ENCODE data around the gene B9D1.

The B9D1 gene, protein sequence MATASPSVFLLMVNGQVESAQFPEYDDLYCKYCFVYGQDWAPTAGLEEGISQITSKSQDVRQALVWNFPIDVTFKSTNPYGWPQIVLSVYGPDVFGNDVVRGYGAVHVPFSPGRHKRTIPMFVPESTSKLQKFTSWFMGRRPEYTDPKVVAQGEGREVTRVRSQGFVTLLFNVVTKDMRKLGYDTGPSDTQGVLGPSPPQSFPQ
- total RNA-seq: 0.96 to 1.9 (median 1.0) reads per million in 3 experiments

GRCh38 chr17:19362277-19363113 is at the start of gene B9D1:
B9D1 (minus strand) TSS chr17:19362723; CDS start chr17:19362569, 154 bp downstream.
- peak; percentile 91 for DNase-seq

DNA sequence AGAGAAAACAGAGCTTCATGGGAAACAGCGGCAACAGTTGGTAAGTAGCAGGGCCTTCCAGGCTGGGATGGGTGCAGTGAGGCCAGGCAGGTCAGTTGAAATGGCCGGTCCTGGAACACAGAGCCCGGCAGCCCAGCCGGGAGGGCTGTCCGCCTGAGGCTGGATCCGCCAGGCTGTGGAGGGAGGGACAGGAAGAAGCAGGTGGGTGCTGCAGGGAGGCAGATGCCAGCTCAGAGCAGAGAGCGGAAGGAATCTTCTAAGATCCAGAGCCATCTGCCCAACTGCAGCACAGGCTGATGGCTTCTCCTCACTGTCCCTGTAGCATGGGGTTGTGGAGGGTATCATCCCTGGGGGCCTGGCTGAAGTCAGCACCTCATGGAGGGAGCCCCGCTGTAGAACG is 49.1 kb upstream of the B9D1 start:
- no peak for DNase-seq

GRCh38 chr17:19410875-19411620 is 48.5 kb upstream of the B9D1 start, which contains the start of gene RNF112:
RNF112 (plus strand) TSS chr17:19411232; CDS start chr17:19411409, 177 bp downstream.
- DNase-seq: no peak

DNA sequence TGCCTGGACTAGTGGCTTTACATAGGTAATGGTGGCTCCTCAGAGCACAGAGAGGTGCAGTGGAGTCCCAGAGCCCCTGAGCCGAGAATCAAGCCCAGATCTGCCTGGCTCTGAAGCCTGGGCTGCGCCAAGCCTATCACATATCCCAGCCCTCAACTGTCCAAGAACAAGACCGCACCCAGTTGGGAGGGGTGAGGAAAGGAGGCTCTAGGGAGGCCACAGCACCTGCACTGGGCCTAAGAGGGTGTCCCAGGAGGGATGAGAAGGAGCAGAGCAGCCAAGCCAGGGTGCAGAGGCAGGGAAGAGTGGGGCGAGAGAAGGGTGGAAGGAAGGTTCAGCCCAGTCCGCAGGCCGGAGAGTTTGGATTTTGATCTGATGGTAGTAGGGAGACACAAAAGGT is 47.6 kb upstream of the B9D1 start:
- no peak for DNase-seq

DNA sequence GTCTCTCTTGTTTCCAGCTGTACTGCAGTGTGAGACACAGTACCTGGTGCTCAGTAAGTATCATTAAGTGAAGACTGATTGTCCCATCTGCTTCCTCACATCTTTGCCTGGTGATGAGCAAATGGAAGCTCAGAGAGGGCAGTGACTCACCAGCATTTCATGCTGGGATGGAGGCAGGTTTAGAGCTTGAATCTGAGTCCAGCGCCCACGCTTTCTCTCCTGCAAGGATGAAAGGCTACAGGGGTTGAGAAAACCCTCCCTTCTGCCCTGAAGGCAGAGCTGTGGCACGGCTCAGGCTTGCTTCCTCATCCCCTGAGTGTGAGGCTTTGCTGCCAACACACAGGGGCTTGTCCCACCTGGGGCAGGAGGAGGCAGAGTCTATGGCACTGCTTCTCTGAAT is 47.0 kb upstream of the B9D1 start:
- DNase-seq: no peak

GRCh38 chr17:19409066-19409465 is 46.5 kb upstream of the B9D1 start:
- no peak for DNase-seq

DNA sequence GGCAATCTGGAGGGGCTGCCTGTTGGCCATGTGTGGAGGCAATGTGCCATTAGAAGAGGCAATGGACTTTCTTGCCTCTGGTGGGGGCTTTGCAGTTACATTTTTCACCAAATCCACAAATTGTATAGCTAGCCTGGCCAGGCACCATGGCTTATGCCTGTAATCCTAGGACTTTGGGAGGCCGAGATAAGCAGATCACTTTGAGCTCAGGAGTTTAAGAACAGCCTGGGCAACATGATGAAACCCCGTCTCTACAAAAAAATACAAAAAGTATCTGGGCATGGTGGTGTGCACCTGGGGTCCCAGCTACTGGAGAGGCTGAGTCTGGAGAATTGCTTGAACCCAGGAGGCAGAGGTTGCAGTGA is 45.8 kb upstream of the B9D1 start:
- DNase-seq: no peak

DNA sequence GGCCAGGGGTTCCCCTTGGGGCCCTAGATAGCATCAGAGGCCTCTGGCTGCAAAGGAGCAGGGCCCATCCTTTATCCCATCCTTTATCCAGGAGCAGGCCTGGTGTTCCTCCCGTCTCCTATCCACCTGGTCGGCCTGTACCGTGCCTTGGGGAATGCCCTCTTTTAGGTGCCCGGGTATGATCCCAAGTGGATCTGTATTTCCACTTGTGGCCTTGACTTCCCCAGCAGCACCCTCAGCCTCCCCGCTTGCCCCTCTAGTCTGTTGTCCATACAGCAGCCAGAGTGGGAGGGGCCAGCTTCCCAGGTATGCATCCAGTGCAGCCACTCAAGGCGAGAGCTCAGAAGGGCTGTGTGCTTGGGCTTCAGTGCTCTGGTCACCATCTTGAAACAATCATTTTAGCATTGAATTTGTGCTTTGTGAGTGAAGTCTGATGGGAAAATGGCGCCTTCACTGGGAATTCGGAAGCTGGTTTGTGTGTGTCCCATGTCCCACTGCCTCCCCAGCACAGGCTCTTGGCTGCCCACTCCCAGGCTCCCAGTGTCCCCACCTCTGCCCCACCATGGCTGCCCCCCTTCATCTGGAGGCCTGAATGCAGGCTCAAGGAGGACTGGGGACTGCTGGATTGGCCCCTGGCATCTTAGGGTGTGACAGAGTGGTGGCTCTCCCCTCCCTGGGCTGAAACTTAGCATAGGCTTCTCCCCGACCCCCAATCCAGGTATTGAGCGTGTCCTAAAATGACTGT is 45.2 kb upstream of the B9D1 start:
- no peak for DNase-seq

DNA sequence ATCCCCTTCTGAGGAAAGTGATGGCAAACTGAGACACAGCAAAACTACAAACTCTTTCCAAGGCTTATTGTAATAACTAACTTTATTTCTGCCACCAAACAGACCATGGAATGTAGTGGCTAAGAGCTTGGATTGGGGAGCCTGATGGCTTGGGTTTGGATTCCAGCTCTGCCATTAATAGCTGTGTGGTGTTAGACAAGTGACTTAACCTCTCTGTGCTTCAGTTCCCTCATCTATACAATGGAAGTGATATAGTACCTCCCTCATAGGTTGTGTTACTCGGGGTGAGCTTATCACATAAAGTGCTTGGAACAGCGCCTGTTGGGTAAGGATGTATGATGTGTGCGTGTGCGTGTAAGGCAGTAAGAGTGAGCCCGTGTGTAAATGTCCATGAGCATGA is 42.6 kb upstream of the B9D1 start:
- no peak for DNase-seq

DNA sequence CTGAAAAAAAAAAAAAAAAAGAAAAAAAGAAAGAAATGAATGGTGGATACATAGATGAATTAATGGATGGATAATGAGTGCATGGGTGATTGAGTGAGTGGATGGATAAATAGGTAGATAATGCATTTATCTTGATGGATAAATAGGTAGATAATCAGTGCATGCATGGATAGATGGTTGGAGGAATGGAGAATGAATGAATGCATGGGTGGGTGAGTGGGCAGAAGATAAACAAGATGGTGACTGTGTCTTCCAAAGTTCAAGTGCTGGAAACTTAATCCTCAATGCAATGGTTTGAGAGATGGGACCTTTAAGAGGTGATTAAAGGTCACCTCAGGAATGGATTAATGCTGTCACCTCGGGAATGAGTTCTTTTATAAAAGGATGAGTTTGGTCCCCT is 41.7 kb upstream of the B9D1 start:
- no peak for DNase-seq

DNA sequence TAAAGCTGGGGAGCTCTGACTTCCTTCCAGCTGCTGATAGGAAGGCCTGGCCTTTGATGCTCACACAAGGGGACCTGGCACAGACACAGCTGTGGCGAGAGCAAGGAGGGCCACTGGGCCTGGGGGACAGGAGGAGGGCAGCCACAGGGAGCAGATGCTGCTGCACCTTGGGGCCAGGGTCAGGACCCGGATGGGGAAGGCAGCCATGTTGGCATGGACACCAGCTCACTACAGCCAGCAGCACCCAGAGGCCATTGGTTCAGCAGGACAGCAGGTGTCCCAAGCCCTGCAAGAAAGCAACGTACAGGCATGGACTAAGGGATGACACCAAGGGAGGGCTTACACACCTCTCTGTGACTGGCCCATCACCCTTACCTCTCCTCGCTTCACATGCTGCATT is 40.5 kb upstream of the B9D1 start:
- no peak for DNase-seq

DNA sequence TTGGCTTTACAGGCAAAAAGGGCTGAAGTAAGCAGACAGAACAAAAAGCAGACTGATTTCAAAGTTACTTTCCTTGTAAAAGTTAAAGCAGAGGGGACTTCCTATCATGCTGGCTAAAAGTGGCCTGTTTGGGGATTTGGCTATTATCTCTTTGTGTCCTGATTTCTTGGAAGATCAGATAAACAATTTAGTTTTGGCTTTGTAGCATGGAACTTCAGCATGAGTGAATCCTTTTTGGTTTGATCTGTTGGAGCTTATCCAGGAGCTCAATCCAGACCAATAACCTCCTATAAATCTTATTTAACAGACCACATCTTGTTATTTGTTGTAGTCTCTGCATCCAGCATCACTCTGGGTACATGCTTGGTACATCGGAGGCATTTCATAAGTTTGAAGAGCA is 39.6 kb upstream of the B9D1 start:
- no peak for DNase-seq

DNA sequence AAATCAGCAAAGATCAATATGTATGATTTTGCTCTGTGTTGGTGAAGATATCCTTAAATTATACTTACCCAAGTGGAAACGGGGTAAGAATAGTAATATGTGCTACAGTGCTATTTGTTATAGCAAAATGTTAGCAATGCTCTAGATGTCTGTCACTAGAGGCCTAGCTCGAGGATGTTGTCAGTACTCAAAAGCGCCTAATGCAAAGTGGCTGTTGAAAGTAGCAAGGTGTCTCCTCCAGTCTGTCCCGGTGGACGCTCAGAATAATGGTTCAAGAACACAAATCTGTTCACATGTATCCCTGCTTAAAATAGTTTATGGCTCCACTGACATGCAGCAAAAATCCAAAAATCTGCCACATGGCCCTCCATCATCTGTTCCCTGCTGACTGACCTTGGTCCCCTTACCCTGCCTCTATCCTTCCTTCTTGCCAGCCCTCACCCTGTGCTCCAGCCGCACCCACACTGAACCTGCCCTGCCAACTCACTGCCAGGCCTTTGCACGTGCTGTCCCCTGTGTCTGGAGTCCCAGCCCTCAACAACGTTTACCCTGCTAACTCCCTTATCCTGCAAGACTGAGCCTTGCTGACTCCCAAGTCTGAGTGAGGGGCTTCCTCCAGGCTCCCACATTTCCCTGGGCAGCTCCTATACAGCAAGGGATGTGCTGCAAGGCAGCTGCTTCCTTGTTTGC is 38.9 kb upstream of the B9D1 start:
- no peak for DNase-seq

DNA sequence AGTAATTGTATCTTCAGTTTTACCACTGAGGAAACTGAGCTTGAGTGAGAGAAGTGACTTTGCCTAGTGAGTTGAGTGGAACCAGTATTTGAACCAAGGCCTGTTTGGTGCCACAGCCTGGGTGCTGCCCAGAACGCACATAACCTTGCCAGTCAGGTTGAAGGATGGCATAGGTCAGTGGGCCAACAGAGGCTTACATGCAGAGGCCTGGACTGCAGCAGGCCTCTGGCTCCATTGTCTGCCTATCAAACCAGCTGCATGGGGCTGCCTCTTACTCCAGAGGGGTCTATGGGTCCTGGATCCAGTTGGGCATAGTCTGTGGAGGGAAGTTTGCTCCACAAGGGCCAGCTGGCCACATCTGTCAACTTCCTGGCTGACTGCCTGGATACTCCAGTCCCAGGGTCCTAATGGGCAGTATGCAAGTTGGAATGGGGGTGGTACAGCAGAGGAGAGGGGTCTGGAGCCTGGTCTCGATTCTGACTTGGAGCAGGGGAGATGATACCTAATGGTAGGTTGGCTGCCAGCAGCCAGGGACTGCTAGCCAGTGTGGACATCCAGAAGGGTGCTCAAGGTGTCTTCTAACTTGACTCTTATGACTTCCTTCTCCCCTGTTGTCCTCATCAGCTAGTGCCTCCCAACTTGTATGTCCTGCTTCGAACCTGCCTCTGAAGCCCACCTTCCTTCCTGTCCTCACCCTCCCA is 37.4 kb upstream of the B9D1 start:
- DNase-seq: no peak

DNA sequence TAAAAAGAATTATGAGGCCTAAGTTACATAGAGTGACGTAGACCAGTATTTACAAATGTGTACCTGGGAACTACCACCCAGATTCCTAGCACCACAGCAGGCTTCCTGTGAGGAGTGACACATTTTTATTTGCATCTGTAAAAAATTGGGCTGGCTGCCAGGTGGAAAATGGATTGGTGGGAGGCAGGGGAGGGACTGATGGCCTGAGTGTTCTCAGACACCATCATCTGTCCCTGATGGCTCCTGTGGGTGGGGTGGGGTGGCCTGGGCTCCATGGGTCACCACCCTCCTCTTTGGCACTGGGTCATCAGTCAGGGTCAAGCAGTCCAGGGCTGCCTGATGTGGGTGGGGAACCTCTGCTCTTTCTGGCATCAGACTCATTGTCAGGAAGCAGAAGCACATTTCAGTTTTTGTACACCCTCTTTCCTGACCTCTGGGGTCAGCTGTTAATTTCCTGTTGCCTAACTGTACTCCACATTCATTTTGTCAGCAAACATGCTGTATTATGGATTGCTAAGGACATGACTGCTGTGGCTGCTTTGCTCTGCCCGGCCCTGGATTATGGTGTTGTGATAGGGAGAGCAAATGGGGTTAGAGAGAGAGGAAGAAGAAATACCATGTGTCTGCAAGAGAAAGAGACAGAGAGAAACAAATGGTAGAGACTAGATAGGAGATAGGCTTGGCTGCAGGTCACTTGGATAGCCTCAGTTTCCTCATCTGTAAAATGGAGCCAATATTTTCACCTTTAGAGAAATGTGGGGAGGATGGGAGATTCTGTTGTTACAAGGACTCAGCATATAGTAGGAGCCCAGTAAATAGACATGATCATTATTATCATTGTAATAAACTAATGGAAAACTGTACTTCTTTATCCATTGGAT is 36.0 kb upstream of the B9D1 start:
- DNase-seq: no peak

GRCh38 chr17:19397556-19398041 is 35.1 kb upstream of the B9D1 start:
- no peak for DNase-seq

DNA sequence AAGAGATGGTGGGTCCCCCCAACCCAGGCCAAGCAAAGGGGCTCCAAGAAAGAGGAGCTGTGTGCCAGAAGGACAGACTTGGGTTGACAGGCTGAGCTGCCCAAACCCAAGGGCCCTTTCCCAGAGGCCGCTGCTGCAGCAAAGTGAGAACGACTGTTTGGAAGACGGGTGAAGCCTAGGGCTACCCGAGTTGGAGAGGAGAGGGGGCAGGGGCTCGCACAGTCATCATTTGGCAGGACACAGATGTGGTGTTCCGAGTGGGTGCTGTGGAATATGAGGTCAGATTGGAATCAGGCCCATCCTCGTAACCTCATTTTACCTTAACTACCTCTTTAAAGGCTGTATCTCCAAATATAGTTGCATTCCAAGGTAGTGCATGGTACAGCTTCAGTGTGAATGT is 29.8 kb upstream of the B9D1 start:
- DNase-seq: no peak

DNA sequence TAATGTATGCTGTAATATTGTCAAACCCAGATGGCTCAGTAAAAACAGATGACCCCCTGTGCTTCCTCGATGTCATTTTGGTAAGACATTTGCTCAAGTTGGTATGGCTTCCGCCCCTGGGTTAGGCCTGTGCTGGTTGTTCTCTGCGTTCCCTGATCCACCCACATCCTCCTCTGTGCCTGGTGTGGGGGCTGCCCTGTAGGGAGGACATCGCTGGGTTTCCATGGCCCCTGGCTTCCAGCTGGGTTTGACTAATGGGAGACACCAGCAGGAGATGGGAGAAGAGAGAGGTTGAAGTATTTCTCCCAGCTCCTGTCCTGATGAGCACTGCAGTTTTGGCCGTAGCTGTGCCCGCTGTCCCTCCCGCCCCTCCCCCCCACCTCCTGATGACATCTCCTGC is 28.9 kb upstream of the B9D1 start:
- DNase-seq: no peak

- no peak for DNase-seq
Observed at GRCh38 chr17:19390951-19391350, 28.4 kb upstream of the B9D1 start.
